ENCODE results near the gene VGLL2. TPM values are rescaled to one million over a fixed set of nuclear protein-coding genes. Genes with fewer than 3 reads are reported as not detected.

Gene VGLL2
- polyA plus RNA-seq, 1 of the 3 experiments (the other 2 are of a cell fraction): 0.02 TPM

DNA sequence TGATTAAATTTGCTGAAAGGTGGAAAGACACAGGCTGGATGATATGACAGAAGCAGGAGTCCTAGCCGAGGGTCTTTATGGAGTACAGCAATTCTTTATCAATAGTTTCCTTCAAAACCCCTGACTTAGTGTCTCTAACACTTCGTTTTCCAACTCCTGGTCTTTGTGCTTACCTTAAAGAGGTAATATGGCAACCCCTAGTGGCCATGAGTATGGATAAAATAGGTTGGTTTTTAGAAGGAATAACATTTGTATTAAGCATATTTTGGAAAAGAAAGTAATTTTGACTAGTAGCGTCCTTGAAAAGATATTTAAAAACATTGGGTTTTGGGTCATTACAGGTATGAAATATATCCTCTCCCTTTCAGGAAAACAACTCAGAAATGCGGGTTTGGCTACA lies 51.9 kb downstream of the VGLL2 start:
- Histone ChIP-seq H3K4me1 (ENCODE audit: control insufficient read depth in 1 of 2, insufficient read depth in 2 of 2, low read depth in 1 of 2, low read length in 1 of 2) (no peaks in the 10 kb centered on the region), H3K9ac (no peak overlapping the region), H3K36me3 (replicated peaks in 1 of 2; ENCODE audit: control insufficient read depth in 1 of 2, insufficient read depth in 2 of 2, low read length in 1 of 2) (no peaks in the 10 kb centered on the region), H2AFZ (ENCODE audit: low read depth) (no peak overlapping the region), H4K20me1 (ENCODE audit: insufficient read depth) (no peaks in the 10 kb centered on the region), H3K9me2 (no peaks in the 10 kb centered on the region), H3K79me2 (ENCODE audit: insufficient read depth) (no peaks in the 10 kb centered on the region), H3K9me3 (no peaks in the 10 kb centered on the region), H3K27me3 (ENCODE audit: insufficient read depth) (no peaks in the 10 kb centered on the region; the same call in 1 of the 2 replicates), H3K4me2 (0 out of 2 replicates have a peak overlapping the region, but pooled peaks have one; percentile 55), H3K27ac (ENCODE audit: low read depth in 2 of 2, low read length in 1 of 2) (no peak overlapping the region), H3K4me3 (ENCODE audit: low read depth in 2 of 2, low read length in 1 of 2) (no peak overlapping the region), H3F3A (replicated peaks; ENCODE audit: insufficient read depth) (no peaks in the 10 kb centered on the region)
- CTCF ChIA-PET: no interaction called here
- under 1% methylated on average over 4 of the region's 4 CpGs for WGBS (ENCODE audit: low lambda C conversion rate)
- POLR2A ChIA-PET: no interaction called here
- TF ChIP-seq FOXM1 (IDR thresholded peaks at IDR 0.05; ENCODE audit: low read depth) (no peak), EP300 (IDR thresholded peaks at IDR 0.05; ENCODE audit: borderline replicate concordance in 1 of 2, low read depth in 1 of 2, low read length in 1 of 2) (no peak), RAD21 (IDR thresholded peaks at IDR 0.05; ENCODE audit: low read length) (peak; percentile 37; the same call in 1 of the 2 replicates), FOXJ3 (CRISPR knock-in tag; IDR thresholded peaks at IDR 0.05) (no peak)
- TF ChIP-seq, protein P1, sequence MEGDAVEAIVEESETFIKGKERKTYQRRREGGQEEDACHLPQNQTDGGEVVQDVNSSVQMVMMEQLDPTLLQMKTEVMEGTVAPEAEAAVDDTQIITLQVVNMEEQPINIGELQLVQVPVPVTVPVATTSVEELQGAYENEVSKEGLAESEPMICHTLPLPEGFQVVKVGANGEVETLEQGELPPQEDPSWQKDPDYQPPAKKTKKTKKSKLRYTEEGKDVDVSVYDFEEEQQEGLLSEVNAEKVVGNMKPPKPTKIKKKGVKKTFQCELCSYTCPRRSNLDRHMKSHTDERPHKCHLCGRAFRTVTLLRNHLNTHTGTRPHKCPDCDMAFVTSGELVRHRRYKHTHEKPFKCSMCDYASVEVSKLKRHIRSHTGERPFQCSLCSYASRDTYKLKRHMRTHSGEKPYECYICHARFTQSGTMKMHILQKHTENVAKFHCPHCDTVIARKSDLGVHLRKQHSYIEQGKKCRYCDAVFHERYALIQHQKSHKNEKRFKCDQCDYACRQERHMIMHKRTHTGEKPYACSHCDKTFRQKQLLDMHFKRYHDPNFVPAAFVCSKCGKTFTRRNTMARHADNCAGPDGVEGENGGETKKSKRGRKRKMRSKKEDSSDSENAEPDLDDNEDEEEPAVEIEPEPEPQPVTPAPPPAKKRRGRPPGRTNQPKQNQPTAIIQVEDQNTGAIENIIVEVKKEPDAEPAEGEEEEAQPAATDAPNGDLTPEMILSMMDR (IDR thresholded peaks at IDR 0.05): peak; percentile 55
- no peak for DNase-seq

Small RNA genes within 50 kb of the gene (small RNA-seq; reads per million reads assigned to genes)
- gene RN7SKP18: 0 reads per million in 7 experiments

Other genes with a start within 250 kb of the VGLL2 start
- 1.8 and 2.0 TPM in 2 replicates for gene ROS1, start 160.4 kb downstream of the VGLL2 start, polyA plus RNA-seq (2012; rRNA removed)
- gene DCBLD1, start 217.1 kb downstream of the VGLL2 start, polyA plus RNA-seq (2012; rRNA removed): 82.2 and 91.5 TPM in 2 replicates